Smooth muscle cell (in vitro differentiated cells): ENCODE data around the gene DNAJC10. TPM values are rescaled to one million over a fixed set of nuclear protein-coding genes. Genes with fewer than 3 reads are reported as not detected.

Experiments used
- DNase-seq: peaks from one replicate; lab custom pipeline; 2025; ENCODE audit not compliant: unreplicated experiment; lab: John Stamatoyannopoulos, UW
- H2AFZ ChIP-seq: fragments of 200-600 bp; sonication (generic); 2 replicates; pipeline ENCODE4 v1.6.0; 2016; ENCODE audit warnings: antibody characterized with exemption, low read depth, mild to moderate bottlenecking
- H3F3A ChIP-seq: fragments of 200-600 bp; sonication (generic); 2 replicates; pipeline ENCODE4 v1.6.0; 2017; ENCODE audit warnings: antibody characterized with exemption, low read depth
- H3K27ac ChIP-seq: fragments of 200-600 bp; sonication (generic); 2 replicates; pipeline ENCODE4 v1.5.1; 2016; ENCODE audit warnings: low read depth, mild to moderate bottlenecking
- H3K27me3 ChIP-seq: fragments of 200-600 bp; sonication (generic); 2 replicates; pipeline ENCODE4 v1.6.1; 2016; ENCODE audit warnings: low read depth, mild to moderate bottlenecking
- H3K36me3 ChIP-seq: fragments of 200-600 bp; sonication (generic); 2 replicates; pipeline ENCODE4 v1.5.1; 2016; ENCODE audit warnings: low read depth
- H3K4me1 ChIP-seq: fragments of 200-600 bp; sonication (generic); 2 replicates; pipeline ENCODE4 v1.5.1; 2016; ENCODE audit warnings: low read depth
- H3K4me2 ChIP-seq: fragments of 200-600 bp; sonication (generic); 2 replicates; pipeline ENCODE4 v1.6.0; 2016; ENCODE audit warnings: mild to moderate bottlenecking
- H3K4me3 ChIP-seq: fragments of 200-600 bp; sonication (generic); 2 replicates; pipeline ENCODE4 v1.5.1; 2016; ENCODE audit warnings: mild to moderate bottlenecking
- H3K79me2 ChIP-seq: fragments of 200-600 bp; sonication (generic); 2 replicates; pipeline ENCODE4 v1.6.0; 2016; ENCODE audit warnings: low read depth, mild to moderate bottlenecking
- H3K9ac ChIP-seq: fragments of 200-600 bp; sonication (generic); 2 replicates; pipeline ENCODE4 v1.6.0; 2016; ENCODE audit warnings: low read depth
- H3K9me3 ChIP-seq: fragments of 200-600 bp; sonication (generic); replicated peaks from 2 replicates; pipeline ENCODE4 v1.5.1; 2016; ENCODE audit warnings: low read depth
- H4K20me1 ChIP-seq: fragments of 200-600 bp; sonication (generic); 2 replicates; pipeline ENCODE4 v1.6.0; 2016; ENCODE audit warnings: low read depth
- CTCF ChIP-seq: fragments of 200-600 bp; sonication (generic); IDR thresholded peaks from 2 replicates; pipeline ENCODE4 v1.5.1; 2017; ENCODE audit warnings: borderline replicate concordance, mild to moderate bottlenecking, antibody characterized with exemption; ENCODE audit not compliant: insufficient read depth, poor library complexity, severe bottlenecking
- WGBS: methylation state at CpG from one replicate; pipeline ENCODE4 v1.1.7; 2016; ENCODE audit warnings: low lambda C conversion rate; 5-methylcytosine and 5-hydroxymethylcytosine counted together
- polyA plus RNA-seq: library from polyadenylated mRNA; unstranded; fragments of >200 nt; fragmentation: Nextera tagmentation; extraction: Ambion mirVana; gene quantifications from 2 replicates; pipeline ENCODE4 v1.2.1, GENCODE V29; 2016
- total RNA-seq: library from RNA; depleted of rRNA; stranded (reverse); fragments of >200 nt; gene quantifications from 2 replicates; pipeline ENCODE4 v1.2.3, GENCODE V29; 2014

Gene DNAJC10
- total and polyA plus RNA-seq, 2 experiments from 2014 or later: 77.4 to 93.0 TPM

- Histone ChIP-seq H3K9ac (no peak overlapping the region), H3K4me1 (peaks cover 37% of the 10 kb centered on the region), H3K9me3 (no peaks in the 10 kb centered on the region), H2AFZ (peak overlapping the region; percentile 26), H3K36me3 (no peaks in the 10 kb centered on the region), H3K4me3 (no peak overlapping the region), H3K27ac (no peak overlapping the region), H3K4me2 (no peak overlapping the region), H3K27me3 (no peaks in the 10 kb centered on the region), H3F3A (no peaks in the 10 kb centered on the region), H4K20me1 (no peaks in the 10 kb centered on the region), H3K79me2 (no peaks in the 10 kb centered on the region)
- TF ChIP-seq CTCF: no peak
- 38% methylated on average over 4 of the region's 4 CpGs for WGBS
- no peak for DNase-seq
Observed at GRCh38 chr2:182818925-182819324, 102.9 kb downstream of the DNAJC10 start.

- Histone ChIP-seq H3K79me2 (no peaks in the 10 kb centered on the region), H3K4me1 (peaks cover 39% of the 10 kb centered on the region), H3F3A (no peaks in the 10 kb centered on the region), H3K27me3 (no peaks in the 10 kb centered on the region), H3K36me3 (no peaks in the 10 kb centered on the region), H3K27ac (no peak overlapping the region), H3K9me3 (no peaks in the 10 kb centered on the region), H3K4me3 (no peak overlapping the region), H4K20me1 (no peaks in the 10 kb centered on the region), H3K4me2 (no peak overlapping the region), H3K9ac (no peak overlapping the region), H2AFZ (no peak overlapping the region)
- 98% methylated on average over 4 of the region's 4 CpGs for WGBS
- no peak for TF ChIP-seq CTCF
- no peak for DNase-seq
Observed at GRCh38 chr2:182819412-182819811, 103.4 kb downstream of the DNAJC10 start.

GRCh38 chr2:182821182-182821581 is 105.1 kb downstream of the DNAJC10 start:
- Histone ChIP-seq H3K4me1 (peaks cover 54% of the 10 kb centered on the region), H3F3A (no peaks in the 10 kb centered on the region), H3K9ac (no peak overlapping the region), H3K4me2 (no peak overlapping the region), H3K27ac (no peak overlapping the region), H4K20me1 (no peaks in the 10 kb centered on the region), H3K27me3 (no peaks in the 10 kb centered on the region), H3K9me3 (no peaks in the 10 kb centered on the region), H3K36me3 (no peaks in the 10 kb centered on the region), H3K4me3 (no peak overlapping the region), H2AFZ (no peak overlapping the region), H3K79me2 (no peaks in the 10 kb centered on the region)
- no peak for DNase-seq
- WGBS: 81% methylated on average over 2 of the region's 2 CpGs
- no peak for TF ChIP-seq CTCF

- H3F3A ChIP-seq: peaks cover 13% of the 10 kb centered on the region
- no peaks in the 10 kb centered on the region for H4K20me1 ChIP-seq
- no peak overlapping the region for H3K4me2 ChIP-seq
- WGBS: 90% methylated on average over 2 of the region's 2 CpGs
- no peaks in the 10 kb centered on the region for H3K79me2 ChIP-seq
- peaks cover 47% of the 10 kb centered on the region for H3K4me1 ChIP-seq
- H3K9me3 ChIP-seq: no peaks in the 10 kb centered on the region
- H3K36me3 ChIP-seq: no peaks in the 10 kb centered on the region
- no peak overlapping the region for H3K4me3 ChIP-seq
- H3K9ac ChIP-seq: no peak overlapping the region
- H2AFZ ChIP-seq: no peak overlapping the region
- no peaks in the 10 kb centered on the region for H3K27me3 ChIP-seq
- no peak for DNase-seq
- TF ChIP-seq CTCF: no peak
- H3K27ac ChIP-seq: no peak overlapping the region
Observed at GRCh38 chr2:182822733-182823132, 106.7 kb downstream of the DNAJC10 start.
